ENCODE data around the gene SGPP2. TPM values are rescaled to one million over a fixed set of nuclear protein-coding genes. Genes with fewer than 3 reads are reported as not detected.

Gene SGPP2
- total RNA-seq, 2 experiments from 2014 or later: 2.7 to 3.1 TPM

DNA sequence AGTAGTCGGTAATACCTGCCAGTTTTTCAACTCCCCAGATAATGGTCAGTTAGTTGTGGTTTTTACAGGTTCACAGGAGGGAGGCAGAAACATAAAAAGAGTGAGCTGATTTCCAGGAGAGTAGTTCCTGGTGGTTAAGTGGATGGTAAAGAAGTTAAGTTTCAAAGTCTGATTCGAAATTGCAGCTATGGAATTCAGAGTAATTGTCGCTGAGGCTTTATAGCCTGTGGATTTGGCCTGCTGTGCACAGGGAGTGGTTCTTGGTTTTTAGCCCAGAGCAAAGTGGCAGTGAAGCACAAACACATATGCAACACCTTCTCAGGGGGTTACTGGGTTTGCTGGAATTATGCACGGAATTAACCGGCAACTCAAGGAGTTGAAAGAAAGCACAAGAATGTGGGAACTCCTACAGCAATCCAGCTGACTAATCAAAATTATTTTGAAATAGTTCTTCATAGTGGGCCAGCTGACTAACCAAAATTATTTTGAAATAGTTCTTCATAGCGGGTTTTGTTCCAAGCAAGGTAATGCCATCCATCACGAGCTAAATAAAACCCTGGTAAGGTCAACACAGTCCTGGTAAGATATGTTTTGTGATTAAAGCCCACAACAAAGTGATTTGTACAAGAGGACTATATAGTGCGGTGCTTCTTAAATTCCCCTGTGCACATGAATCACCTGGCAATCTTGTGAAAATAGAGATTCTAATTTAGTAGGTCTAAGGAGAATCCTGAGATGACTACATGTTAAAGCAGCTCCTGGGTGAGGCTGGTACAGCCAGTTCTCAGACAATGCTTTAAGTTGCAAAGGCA lies 94.4 kb downstream of the SGPP2 start:
- DNase-seq: no peak
- Mint-ChIP-seq H3K4me1 (no peaks in the 10 kb centered on the region), H3K27ac (no peak overlapping the region), H3K9me3 (no peaks in the 10 kb centered on the region), H3K27me3 (peaks cover 16% of the 10 kb centered on the region), H3K36me3 (no peaks in the 10 kb centered on the region), H3K4me3 (no peak overlapping the region)

GRCh38 chr2:222521099-222521498 lies 96.8 kb downstream of the SGPP2 start:
- Mint-ChIP-seq H3K9me3 (no peaks in the 10 kb centered on the region), H3K27me3 (peaks cover 8% of the 10 kb centered on the region), H3K4me3 (no peak overlapping the region), H3K27ac (no peak overlapping the region), H3K36me3 (peaks cover 2% of the 10 kb centered on the region), H3K4me1 (no peaks in the 10 kb centered on the region)
- no peak for DNase-seq

- no peak for DNase-seq
- H3K4me3 Mint-ChIP-seq: no peak overlapping the region
- H3K27ac Mint-ChIP-seq: no peak overlapping the region
- peaks cover 2% of the 10 kb centered on the region for H3K36me3 Mint-ChIP-seq
- H3K4me1 Mint-ChIP-seq: no peaks in the 10 kb centered on the region
- peaks cover 2% of the 10 kb centered on the region for H3K9me3 Mint-ChIP-seq
- H3K27me3 Mint-ChIP-seq: peaks cover 4% of the 10 kb centered on the region
Measured at GRCh38 chr2:222522082-222522481, 97.7 kb downstream of the SGPP2 start.

DNA sequence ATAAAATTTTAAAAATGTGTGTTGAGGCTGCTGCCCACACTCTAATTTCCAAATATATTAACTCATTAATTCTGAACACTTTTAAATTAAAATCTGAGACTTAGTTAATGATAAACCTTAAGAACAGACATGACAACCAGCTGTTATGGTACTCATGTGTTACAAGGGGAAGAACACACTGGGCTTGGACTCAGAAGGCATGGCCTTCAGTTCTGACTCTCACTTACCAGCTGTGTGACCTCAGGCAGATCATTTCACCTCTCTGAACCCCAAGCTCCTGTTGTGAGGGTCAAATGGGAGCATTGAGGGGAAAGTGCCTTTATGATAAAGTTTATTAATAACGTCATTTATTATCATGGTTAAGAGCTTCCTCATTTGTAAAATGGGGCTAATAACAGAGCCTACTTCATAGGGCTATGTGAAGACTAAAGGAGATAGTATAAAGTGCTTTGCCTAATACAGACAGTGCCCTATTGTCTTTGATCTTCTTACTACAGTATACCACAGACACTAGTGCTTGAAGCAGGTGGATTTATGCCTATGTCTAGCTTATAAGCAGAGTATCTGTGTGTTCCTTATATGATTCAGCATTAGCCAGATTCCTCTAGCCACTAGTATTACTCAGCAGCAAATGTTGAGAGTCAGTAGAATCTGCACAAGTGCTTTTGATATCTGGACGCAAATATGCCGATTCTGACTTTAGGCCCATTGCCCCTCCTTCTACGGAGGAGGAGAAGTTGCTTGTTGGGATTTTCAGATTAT lies 99.6 kb downstream of the SGPP2 start:
- Mint-ChIP-seq H3K9me3 (peaks cover 2% of the 10 kb centered on the region), H3K36me3 (peaks cover 2% of the 10 kb centered on the region), H3K4me3 (no peak overlapping the region), H3K4me1 (no peaks in the 10 kb centered on the region), H3K27ac (no peak overlapping the region), H3K27me3 (no peaks in the 10 kb centered on the region)
- no peak for DNase-seq

- Mint-ChIP-seq H3K27ac (no peak overlapping the region), H3K4me1 (no peaks in the 10 kb centered on the region), H3K4me3 (no peak overlapping the region), H3K9me3 (peaks cover 2% of the 10 kb centered on the region), H3K27me3 (no peaks in the 10 kb centered on the region), H3K36me3 (peaks cover 2% of the 10 kb centered on the region)
- DNase-seq: no peak
Measured at GRCh38 chr2:222525811-222526210, 101.5 kb downstream of the SGPP2 start.

- H3K4me3 Mint-ChIP-seq: no peak overlapping the region
- H3K27ac Mint-ChIP-seq: no peak overlapping the region
Measured at GRCh38 chr2:222526480-222527277, 102.3 kb downstream of the SGPP2 start.

GRCh38 chr2:222532315-222532714 lies 108.0 kb downstream of the SGPP2 start:
- Mint-ChIP-seq H3K27me3 (peaks cover 9% of the 10 kb centered on the region), H3K4me3 (no peak overlapping the region), H3K27ac (no peak overlapping the region), H3K36me3 (no peaks in the 10 kb centered on the region), H3K9me3 (no peaks in the 10 kb centered on the region), H3K4me1 (no peaks in the 10 kb centered on the region)
- DNase-seq: no peak

More at GRCh38 chr2:222526480-222527277, 102.3 kb downstream of the SGPP2 start:
- H3K9me3 Mint-ChIP-seq: peaks cover 2% of the 10 kb centered on the region
- no peaks in the 10 kb centered on the region for H3K27me3 Mint-ChIP-seq
- H3K4me1 Mint-ChIP-seq: no peaks in the 10 kb centered on the region
- H3K36me3 Mint-ChIP-seq: peaks cover 2% of the 10 kb centered on the region
- DNase-seq: no peak

DNA sequence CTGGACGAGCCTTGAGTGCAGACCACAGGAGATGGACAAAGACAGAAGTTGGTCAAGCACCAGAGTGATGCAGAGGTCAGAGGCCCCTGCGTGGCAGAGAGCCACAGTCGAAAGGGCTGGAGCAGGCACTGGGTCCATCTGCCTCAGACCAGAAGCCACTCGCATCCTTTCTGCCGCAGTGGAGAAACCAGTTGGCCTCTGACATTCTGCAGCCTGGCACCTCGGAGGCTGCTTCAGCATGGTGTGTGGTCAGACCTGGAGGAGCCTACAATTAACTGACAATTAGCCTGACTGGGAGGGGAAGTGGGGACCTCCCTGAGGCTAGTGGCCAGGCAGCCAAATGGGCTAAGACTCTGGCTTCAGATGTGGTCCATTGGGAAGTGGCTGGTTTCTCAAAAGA lies 111.1 kb downstream of the SGPP2 start:
- Mint-ChIP-seq H3K9me3 (no peaks in the 10 kb centered on the region), H3K36me3 (no peaks in the 10 kb centered on the region), H3K27ac (no peak overlapping the region), H3K4me3 (no peak overlapping the region), H3K4me1 (no peaks in the 10 kb centered on the region), H3K27me3 (peaks cover 14% of the 10 kb centered on the region)
- no peak for DNase-seq

DNA sequence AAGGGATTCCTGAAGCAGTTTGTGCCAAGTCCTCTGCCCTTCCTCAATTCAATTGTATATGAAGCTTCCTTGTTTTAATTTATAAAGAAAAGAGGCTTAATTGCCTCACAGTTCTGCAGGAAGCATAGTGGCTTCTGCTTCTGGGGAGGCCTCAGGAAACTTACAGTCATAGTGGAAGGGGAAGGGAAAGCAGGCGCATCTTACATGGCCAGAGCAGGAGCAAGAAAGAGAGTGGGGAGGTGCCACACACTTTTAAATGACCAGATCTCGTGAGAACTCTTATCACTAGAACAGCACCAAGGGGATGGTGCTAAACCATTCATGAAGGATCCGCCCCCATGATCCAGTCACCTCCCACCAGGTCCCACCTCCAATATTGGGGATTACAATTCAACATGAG lies 114.2 kb downstream of the SGPP2 start:
- Mint-ChIP-seq H3K27ac (no peak overlapping the region), H3K4me3 (no peak overlapping the region), H3K4me1 (no peaks in the 10 kb centered on the region), H3K27me3 (peaks cover 18% of the 10 kb centered on the region), H3K36me3 (no peaks in the 10 kb centered on the region), H3K9me3 (no peaks in the 10 kb centered on the region)
- no peak for DNase-seq

DNA sequence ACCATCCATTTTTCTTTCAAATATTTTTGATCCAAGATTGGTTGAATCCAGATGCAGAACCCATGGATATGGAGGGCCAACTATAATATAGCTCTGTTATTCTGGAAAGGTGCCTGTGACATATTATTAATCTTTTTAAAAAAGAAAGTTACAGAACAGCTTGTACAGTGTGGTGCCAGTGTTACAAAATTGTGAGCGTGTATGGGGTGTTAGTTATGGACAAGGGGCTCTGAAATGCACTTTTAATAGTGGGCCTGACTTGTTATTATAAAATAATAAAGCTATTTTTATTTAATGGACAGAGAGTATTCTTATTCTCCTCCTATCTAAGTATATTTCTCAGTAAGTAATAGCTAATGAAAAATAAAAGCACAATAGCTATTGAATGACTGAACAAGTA lies 120.3 kb downstream of the SGPP2 start:
- no peak overlapping the region for H3K4me3 Mint-ChIP-seq
- H3K27me3 Mint-ChIP-seq: peaks cover 15% of the 10 kb centered on the region

DNA sequence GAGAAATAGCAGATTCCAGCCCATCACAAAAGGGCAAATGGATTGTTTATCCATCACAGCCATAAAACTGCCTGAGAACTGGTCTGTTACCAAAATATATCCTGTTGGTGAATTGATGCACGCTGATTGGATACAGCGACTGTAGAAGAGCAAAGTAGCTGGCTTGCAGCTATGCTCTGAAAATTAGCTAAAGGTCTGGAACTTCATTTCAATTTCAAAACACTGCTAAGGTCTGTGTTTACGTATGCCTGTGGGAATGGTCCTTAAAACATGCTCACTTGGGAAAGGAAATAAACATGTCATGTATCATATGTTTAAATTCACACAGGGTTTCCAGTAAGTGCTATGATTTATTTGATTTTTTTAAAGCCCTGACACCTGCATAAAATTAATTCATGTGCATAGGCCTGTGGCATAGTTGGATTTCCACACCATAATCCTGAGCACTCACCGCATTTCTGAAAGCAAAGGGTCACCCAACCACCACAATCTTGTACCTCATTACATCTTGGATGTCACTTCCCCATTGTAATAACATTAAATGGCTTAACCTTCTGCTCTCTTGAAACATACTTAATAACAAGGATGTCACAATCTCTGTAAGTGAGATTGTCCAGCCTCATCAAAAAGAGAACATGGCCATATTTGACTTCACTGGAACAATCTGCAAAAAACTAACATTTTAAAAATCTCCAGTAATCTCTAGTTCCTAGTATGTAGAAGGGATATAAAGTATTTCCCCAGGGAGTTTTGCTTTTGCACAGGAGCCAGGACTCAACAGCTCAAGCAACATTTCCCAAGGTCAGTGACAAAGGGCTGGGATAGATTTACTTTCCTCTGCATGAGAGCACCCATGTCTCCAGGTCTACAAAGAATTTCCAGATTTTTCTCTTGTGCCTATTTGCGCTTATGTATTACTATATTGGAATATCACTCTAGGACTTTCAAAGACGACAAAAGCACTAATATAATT lies 121.8 kb downstream of the SGPP2 start:
- Mint-ChIP-seq H3K27ac (no peak overlapping the region), H3K9me3 (no peaks in the 10 kb centered on the region), H3K27me3 (peaks cover 22% of the 10 kb centered on the region), H3K4me3 (no peak overlapping the region), H3K4me1 (no peaks in the 10 kb centered on the region), H3K36me3 (no peaks in the 10 kb centered on the region)
- DNase-seq: no peak

More for the DNA sequence above, 120.3 kb downstream of the SGPP2 start:
- DNase-seq: no peak
- H3K9me3 Mint-ChIP-seq: no peaks in the 10 kb centered on the region
- H3K4me1 Mint-ChIP-seq: no peaks in the 10 kb centered on the region
- no peaks in the 10 kb centered on the region for H3K36me3 Mint-ChIP-seq
- no peak overlapping the region for H3K27ac Mint-ChIP-seq

DNA sequence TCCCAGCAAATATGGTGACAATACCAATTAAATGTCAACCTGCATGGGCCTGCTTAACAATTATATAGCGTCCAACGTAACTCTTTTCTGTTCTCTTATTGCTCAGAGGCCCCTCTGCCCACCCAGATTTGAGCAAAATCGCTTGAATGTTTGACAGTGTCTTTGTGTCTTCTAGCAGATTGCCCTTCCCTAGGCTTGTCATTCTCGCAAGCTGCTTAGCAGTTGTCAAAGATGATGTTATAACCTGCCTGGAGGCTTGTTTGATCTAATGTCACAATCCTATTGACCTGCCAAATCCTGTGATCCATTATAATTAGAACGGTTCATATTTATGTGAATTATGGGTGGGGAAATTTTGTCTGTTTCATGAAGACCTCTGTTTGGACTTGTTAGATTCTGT lies 122.7 kb downstream of the SGPP2 start:
- DNase-seq: no peak
- no peaks in the 10 kb centered on the region for H3K4me1 Mint-ChIP-seq
- no peak overlapping the region for H3K27ac Mint-ChIP-seq
- H3K36me3 Mint-ChIP-seq: no peaks in the 10 kb centered on the region
- H3K9me3 Mint-ChIP-seq: no peaks in the 10 kb centered on the region
- peaks cover 30% of the 10 kb centered on the region for H3K27me3 Mint-ChIP-seq
- no peak overlapping the region for H3K4me3 Mint-ChIP-seq

DNA sequence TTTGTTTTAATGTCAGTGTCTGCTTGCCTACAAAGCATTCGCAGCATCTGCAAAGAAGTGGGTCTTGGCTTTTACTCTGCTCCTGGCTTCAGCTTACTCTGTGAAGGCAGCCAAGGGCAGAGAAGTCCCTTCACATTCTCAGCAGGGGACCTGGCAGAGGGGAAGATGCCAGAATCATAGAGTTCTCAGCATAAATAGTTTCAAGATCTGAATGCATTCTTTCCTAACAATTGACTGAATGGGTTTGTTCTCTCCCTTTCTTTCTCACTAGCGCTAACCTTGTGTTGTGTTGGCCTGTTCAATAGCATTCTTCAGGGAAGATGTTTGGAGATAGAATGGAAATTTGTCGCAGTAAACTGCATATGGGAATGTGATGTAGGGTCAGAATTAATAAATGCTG lies 124.6 kb downstream of the SGPP2 start:
- Mint-ChIP-seq H3K4me1 (no peaks in the 10 kb centered on the region), H3K27me3 (peaks cover 36% of the 10 kb centered on the region), H3K9me3 (no peaks in the 10 kb centered on the region), H3K27ac (no peak overlapping the region), H3K4me3 (no peak overlapping the region), H3K36me3 (no peaks in the 10 kb centered on the region)
- DNase-seq: no peak

DNA sequence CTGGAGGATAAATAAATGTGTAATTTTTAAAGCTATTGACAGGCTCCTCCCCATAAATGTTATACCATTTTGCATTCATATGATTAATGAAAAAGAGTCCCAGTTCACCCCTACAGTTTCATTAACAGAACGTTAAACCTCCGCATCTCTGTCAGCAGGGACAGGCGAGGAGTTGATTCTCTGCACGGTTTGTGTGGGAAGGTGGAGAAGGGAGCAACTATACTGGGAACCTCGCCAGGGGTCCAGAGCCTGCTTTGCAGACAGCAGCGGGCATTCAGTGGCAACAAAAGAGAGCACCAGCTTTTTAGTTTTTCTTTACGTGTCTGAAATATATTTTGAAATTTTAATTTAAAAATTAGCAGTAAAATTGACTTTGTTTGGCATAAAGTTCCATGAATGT lies 130.2 kb downstream of the SGPP2 start:
- no peak overlapping the region for H3K27ac Mint-ChIP-seq
- H3K4me1 Mint-ChIP-seq: no peaks in the 10 kb centered on the region
- H3K9me3 Mint-ChIP-seq: no peaks in the 10 kb centered on the region
- H3K27me3 Mint-ChIP-seq: peaks cover 34% of the 10 kb centered on the region
- no peak overlapping the region for H3K4me3 Mint-ChIP-seq
- no peak for DNase-seq
- H3K36me3 Mint-ChIP-seq: peaks cover 4% of the 10 kb centered on the region

Measured in activated naive CD8-positive, alpha-beta T cell treated with anti-CD3 and anti-CD28 coated beads for 36 hours (primary cell).